Measurements from ENCODE around the gene ACTL7B. TPM values are rescaled to one million over a fixed set of nuclear protein-coding genes. Genes with fewer than 3 reads are reported as not detected.

The ACTL7B gene
- total RNA-seq, 1 experiment from 2014 or later: not detected

GRCh38 chr9:108834959-108835665 is 20.7 kb downstream of the ACTL7B start:
- H3K27me3 Mint-ChIP-seq (ENCODE audit: low read depth): no peaks in the 10 kb centered on the region
- H3K27ac Mint-ChIP-seq: no peak overlapping the region
- POLR2A ChIA-PET: no interaction called here
- TF ChIP-seq MYBL2 (CRISPR knock-in tag; IDR thresholded peaks at IDR 0.05) (no peak), ERG (CRISPR knock-in tag; IDR thresholded peaks at IDR 0.05) (no peak), NR3C1 (CRISPR knock-in tag; conservative IDR thresholded peaks at IDR 0.05; ENCODE audit: low read depth) (no peak), ZNF396 (CRISPR knock-in tag; IDR thresholded peaks at IDR 0.05; ENCODE audit: borderline replicate concordance) (no peak)
- H3K36me3 Mint-ChIP-seq: no peaks in the 10 kb centered on the region
- DNase-seq (ENCODE audit: low spot score) (no peak), ATAC-seq (no peak)
- H3K9me3 Mint-ChIP-seq: peaks cover 8% of the 10 kb centered on the region
- peaks cover 13% of the 10 kb centered on the region for H3K4me1 Mint-ChIP-seq
- H3K4me3 Mint-ChIP-seq: no peak overlapping the region
- CTCF ChIA-PET: no interaction called here

GRCh38 chr9:108832179-108832500 is 23.6 kb downstream of the ACTL7B start:
- Mint-ChIP-seq H3K27me3 (ENCODE audit: low read depth) (no peaks in the 10 kb centered on the region), H3K4me3 (no peak overlapping the region), H3K36me3 (no peaks in the 10 kb centered on the region), H3K27ac (no peak overlapping the region), H3K9me3 (peaks cover 3% of the 10 kb centered on the region; the same call in 1 of the 2 replicates), H3K4me1 (peaks cover 13% of the 10 kb centered on the region)
- ATAC-seq (no peak), DNase-seq (ENCODE audit: low spot score) (no peak)
- POLR2A ChIA-PET: no interaction called here
- CTCF ChIA-PET: no interaction called here
- TF ChIP-seq NFYB (CRISPR knock-in tag; conservative IDR thresholded peaks at IDR 0.05; ENCODE audit: low read depth) (no peak), TCF7 (CRISPR knock-in tag; IDR thresholded peaks at IDR 0.05; ENCODE audit: low read depth) (no peak), GABPB1 (CRISPR knock-in tag; IDR thresholded peaks at IDR 0.05) (no peak), USF2 (CRISPR knock-in tag; IDR thresholded peaks at IDR 0.05) (no peak), ZNF317 (CRISPR knock-in tag; IDR thresholded peaks at IDR 0.05; ENCODE audit: borderline replicate concordance, low read depth) (no peak), HMGA2 (CRISPR knock-in tag; IDR thresholded peaks at IDR 0.05) (no peak), NR3C1 (CRISPR knock-in tag; conservative IDR thresholded peaks at IDR 0.05; ENCODE audit: low read depth) (no peak), ZNF219 (CRISPR knock-in tag; IDR thresholded peaks at IDR 0.05; ENCODE audit: borderline replicate concordance) (no peak), HMGXB4 (CRISPR knock-in tag; IDR thresholded peaks at IDR 0.05) (no peak), ZBTB43 (CRISPR knock-in tag; IDR thresholded peaks at IDR 0.05) (no peak), TEAD1 (CRISPR knock-in tag; IDR thresholded peaks at IDR 0.05) (no peak), PRDM15 (CRISPR knock-in tag; IDR thresholded peaks at IDR 0.05) (no peak), NFATC4 (CRISPR knock-in tag; IDR thresholded peaks at IDR 0.05) (no peak), ARID4B (CRISPR knock-in tag; IDR thresholded peaks at IDR 0.05; ENCODE audit: borderline replicate concordance) (no peak), E2F4 (CRISPR knock-in tag; IDR thresholded peaks at IDR 0.05; ENCODE audit: borderline replicate concordance, low read depth) (no peak), ZNF232 (CRISPR knock-in tag; IDR thresholded peaks at IDR 0.05) (no peak)
